Neural cell (in vitro differentiated cells): ENCODE data around the gene DCTN5.
A peak's percentile ranks its signal among the peaks of the same experiment; 100 is the strongest.

Experiments used
- CTCF ChIP-seq: fragments of 450-650 bp; IDR thresholded peaks from 2 replicates; pipeline ENCODE4 v1.5.1; 2014; ENCODE audit warnings: antibody characterized with exemption, mild to moderate bottlenecking, moderate library complexity; ENCODE audit not compliant: poor library complexity, severe bottlenecking
- EP300 ChIP-seq: fragments of 450-650 bp; conservative IDR thresholded peaks from 2 replicates; pipeline ENCODE4 v1.6.1; 2014; ENCODE audit warnings: antibody characterized with exemption, mild to moderate bottlenecking, moderate library complexity; ENCODE audit not compliant: poor library complexity, severe bottlenecking
- EZH2 ChIP-seq: fragments of 200-600, 300-800 bp; shearing (Covaris generic), sonication (generic); IDR thresholded peaks from 2 replicates; pipeline ENCODE4 v1.6.1; 2014; ENCODE audit warnings: antibody characterized with exemption, low read length, borderline replicate concordance, mild to moderate bottlenecking; ENCODE audit not compliant: insufficient read depth, poor library complexity, severe bottlenecking
- TAF1 ChIP-seq: IDR thresholded peaks from 2 replicates; pipeline ENCODE4 v1.6.1; 2012; ENCODE audit warnings: low read depth

- TF ChIP-seq EZH2 = no peak
- TF ChIP-seq CTCF = peak; percentile 85
- no peak for TF ChIP-seq TAF1
- TF ChIP-seq EP300 = peak; percentile 24
These were observed 37.4 kb downstream of the DCTN5 start, which contains the start of gene PLK1 for GRCh38 chr16:23678430-23679273.
